PC-9 (cell line): Measurements from ENCODE around the gene PRR5L.

Source experiments
- EZH2 ChIP-seq: fragments of 200-600 bp; sonication (generic); IDR thresholded peaks from 2 replicates; pipeline ENCODE4 v1.8.0; 2017; ENCODE audit warnings: antibody characterized with exemption, low read depth
- TF ChIP-seq, protein P1 (sequence below): fragments of 200-600 bp; sonication (generic); conservative IDR thresholded peaks from 2 replicates; pipeline ENCODE4 v1.6.1; 2017; ENCODE audit warnings: mixed run types, antibody characterized with exemption, mild to moderate bottlenecking, moderate library complexity

DNA sequence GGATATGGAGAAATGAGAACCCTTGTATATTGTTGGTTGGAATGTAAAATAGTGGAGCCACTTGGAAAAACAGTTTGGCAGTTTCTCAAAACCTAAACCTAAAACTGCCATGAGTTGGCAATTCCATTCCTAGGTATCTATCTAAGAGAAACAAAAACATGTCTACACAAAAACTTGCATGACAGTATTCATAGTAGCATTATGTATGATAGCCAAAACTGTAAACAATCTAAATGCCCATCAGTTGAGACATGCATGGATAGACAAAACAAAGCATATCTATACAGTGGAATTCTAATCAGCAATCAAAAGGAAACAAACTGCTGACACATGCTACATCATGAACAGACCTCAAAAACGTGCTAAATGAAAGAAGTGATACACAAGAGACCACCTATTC is 179.1 kb downstream of the PRR5L start:
- TF ChIP-seq EZH2, result no peak
- TF ChIP-seq, protein P1, sequence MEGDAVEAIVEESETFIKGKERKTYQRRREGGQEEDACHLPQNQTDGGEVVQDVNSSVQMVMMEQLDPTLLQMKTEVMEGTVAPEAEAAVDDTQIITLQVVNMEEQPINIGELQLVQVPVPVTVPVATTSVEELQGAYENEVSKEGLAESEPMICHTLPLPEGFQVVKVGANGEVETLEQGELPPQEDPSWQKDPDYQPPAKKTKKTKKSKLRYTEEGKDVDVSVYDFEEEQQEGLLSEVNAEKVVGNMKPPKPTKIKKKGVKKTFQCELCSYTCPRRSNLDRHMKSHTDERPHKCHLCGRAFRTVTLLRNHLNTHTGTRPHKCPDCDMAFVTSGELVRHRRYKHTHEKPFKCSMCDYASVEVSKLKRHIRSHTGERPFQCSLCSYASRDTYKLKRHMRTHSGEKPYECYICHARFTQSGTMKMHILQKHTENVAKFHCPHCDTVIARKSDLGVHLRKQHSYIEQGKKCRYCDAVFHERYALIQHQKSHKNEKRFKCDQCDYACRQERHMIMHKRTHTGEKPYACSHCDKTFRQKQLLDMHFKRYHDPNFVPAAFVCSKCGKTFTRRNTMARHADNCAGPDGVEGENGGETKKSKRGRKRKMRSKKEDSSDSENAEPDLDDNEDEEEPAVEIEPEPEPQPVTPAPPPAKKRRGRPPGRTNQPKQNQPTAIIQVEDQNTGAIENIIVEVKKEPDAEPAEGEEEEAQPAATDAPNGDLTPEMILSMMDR, result no peak
